GM12878 (cell line): ENCODE measurements around the gene ATP6V1D. TPM values are rescaled to one million over a fixed set of nuclear protein-coding genes. Genes with fewer than 3 reads are reported as not detected.

ENCODE experiments used
- BCL3 ChIP-seq: IDR thresholded peaks from 2 replicates; pipeline ENCODE4 v1.6.1; 2011; ENCODE audit warnings: borderline replicate concordance, low read depth, mild to moderate bottlenecking, moderate library complexity, low read length; ENCODE audit not compliant: insufficient read depth, poor library complexity, severe bottlenecking
- EED ChIP-seq: sonication (generic); IDR thresholded peaks from 2 replicates; pipeline ENCODE4 v1.6.1; 2016; ENCODE audit warnings: antibody characterized with exemption, low read depth
- EGR1 ChIP-seq, 2 experiments: IDR thresholded peaks; 1 replicate in 1 of 2; 2 replicates in 1 of 2; pipeline ENCODE4 v1.6.1; 2011 to 2012; ENCODE audit warnings: low read depth in 2 of 2, low read length in 2 of 2, borderline replicate concordance in 1 of 2, mild to moderate bottlenecking in 1 of 2, moderate library complexity in 1 of 2
- HCFC1 ChIP-seq: fragments of 150-350 bp; IDR thresholded peaks from 2 replicates; pipeline ENCODE4 v1.6.1; 2014; ENCODE audit warnings: low read length
- IKZF1 ChIP-seq: fragments of 450-650 bp; conservative IDR thresholded peaks from 2 replicates; pipeline ENCODE4 v1.6.1; 2017; ENCODE audit warnings: antibody characterized with exemption, mild to moderate bottlenecking
- MAX ChIP-seq: IDR thresholded peaks from 2 replicates; pipeline ENCODE4 v1.6.1; 2012; ENCODE audit warnings: low read depth, low read length, improper control_type of control experiment
- MEF2B ChIP-seq: fragments of 450-650 bp; IDR thresholded peaks from 2 replicates; pipeline ENCODE4 v1.6.1; 2018; ENCODE audit warnings: mild to moderate bottlenecking, moderate library complexity; ENCODE audit not compliant: partially characterized antibody, poor library complexity, severe bottlenecking
- NKRF ChIP-seq: fragments of 450-650 bp; conservative IDR thresholded peaks from 2 replicates; pipeline ENCODE4 v1.6.1; 2017; ENCODE audit warnings: mild to moderate bottlenecking, moderate library complexity
- RELA ChIP-seq: fragments of 450-650 bp; IDR thresholded peaks from 2 replicates; pipeline ENCODE4 v1.8.0; 2014; ENCODE audit warnings: borderline replicate concordance; ENCODE audit not compliant: partially characterized antibody
- REST ChIP-seq: IDR thresholded peaks from 2 replicates; pipeline ENCODE4 v1.6.1; 2012; ENCODE audit warnings: mild to moderate bottlenecking, low read depth, low read length
- polyA plus RNA-seq, 11 experiments: library from polyadenylated mRNA; depleted of rRNA in 4 of 11; unstranded in 6 of 11; stranded (reverse) in 5 of 11; fragments of >200 nt; fragmentation: Nextera tagmentation in 4 of 11; fragmentation: Illumina TruSeq in 1 of 11; extraction: Ambion mirVana in 4 of 11; extraction: Trizol in 1 of 11; gene quantifications; 1 replicate in 1 of 11; 2 replicates in 10 of 11; pipeline versions ENCODE4 v1.2.1 to v1.2.3, GENCODE V29; 2011 to 2016; ENCODE audit warnings: inconsistent platforms in 2 of 11, missing spikeins in 2 of 11, low read depth in 1 of 11
- total RNA-seq, 4 experiments: library from RNA; depleted of rRNA in 3 of 4; stranded (reverse); fragments of >200 nt in 3 of 4; fragmentation: Illumina TruSeq in 1 of 4; extraction: Trizol in 1 of 4; gene quantifications; 2 replicates each; pipeline versions ENCODE4 v1.2.1 to v1.2.3, GENCODE V29; 2013 to 2021

Gene ATP6V1D
- total and polyA plus RNA-seq, 10 of the 15 experiments (the other 5 are each of a cell fraction or from before 2014, with no cell fraction given) = 24.0 to 71.6 (median 47.8) TPM

DNA sequence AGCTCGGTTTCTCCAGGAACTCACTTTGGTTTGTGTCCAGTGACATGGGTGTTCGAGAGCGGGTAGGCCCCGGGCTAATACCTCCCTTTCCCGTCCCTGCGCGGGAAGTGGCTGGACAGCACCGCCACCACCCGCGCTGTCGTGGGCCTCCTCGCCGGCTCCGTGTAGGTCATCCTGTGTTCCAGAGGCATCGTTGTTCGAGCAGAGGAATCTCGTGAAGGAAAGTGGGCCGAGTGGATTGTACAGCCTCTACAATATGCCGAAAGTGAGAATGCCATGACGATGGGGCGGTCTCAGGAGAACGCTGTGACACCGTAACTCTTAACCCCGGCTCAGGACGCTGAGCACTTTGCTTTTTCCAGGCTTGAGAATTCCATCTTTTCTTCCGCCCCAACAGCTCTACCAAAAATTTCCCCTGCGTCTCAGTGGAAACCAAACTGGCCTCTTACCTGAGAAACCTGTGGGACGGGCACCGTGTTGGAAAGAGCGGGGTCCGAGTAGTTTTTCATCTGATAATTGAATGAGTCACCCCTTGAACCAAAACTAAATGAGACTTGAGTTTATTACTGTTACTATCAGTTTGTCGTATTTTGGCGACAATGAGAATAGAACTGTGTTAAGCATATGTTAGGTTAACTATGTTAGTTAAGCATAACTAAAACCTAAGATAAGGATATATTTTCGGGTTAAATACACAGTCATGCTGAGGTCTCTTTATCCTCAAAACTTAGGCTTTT is 1.0 kb upstream of the ATP6V1D start (continued):
- TF ChIP-seq EGR1 (IDR thresholded peaks at IDR 0.05; ENCODE audit: borderline replicate concordance in 1 of 2, low read depth in 2 of 2, low read length in 2 of 2) (0 out of 3 replicates have a peak, but pooled peaks of 1 of the 2 experiments have one; percentile 7), MAX (0 out of 2 replicates have a peak, but pooled peaks have one; percentile 33), REST (peak; percentile 57; the same call in 1 of the 2 replicates), IKZF1 (no peak), NKRF (peak; percentile 46), RELA (no peak), BCL3 (no peak), HCFC1 (no peak), MEF2B (peak; percentile 7), EED (0 out of 2 replicates have a peak, but pooled peaks have one; percentile 19)
